SK-N-MC (cell line): ENCODE data around the gene MEIKIN.
"Not testable (repeated sequence)": the region's sequence is repeated elsewhere in the genome, so short reads cannot be mapped to it uniquely, and the experiment has no call there.

ENCODE experiments used
- DNase-seq: peaks from one replicate; pipeline ENCODE4 v3.0.0-alpha.2; 2011; ENCODE audit warnings: low read depth, low spot score
- H3K27ac ChIP-seq: fragments of 200-600 bp; sonication (generic); 2 replicates; pipeline ENCODE4 v1.5.1; 2016; ENCODE audit warnings: mixed run types
- H3K36me3 ChIP-seq: fragments of 200-600 bp; sonication (generic); 2 replicates; pipeline ENCODE4 v1.6.1; 2017; ENCODE audit warnings: antibody characterized with exemption, low read length, mixed read lengths; ENCODE audit not compliant: insufficient read depth
- H3K4me3 ChIP-seq: fragments of 200-600 bp; sonication (generic); 2 replicates; pipeline ENCODE4 v1.5.1; 2016
- H3K9ac ChIP-seq: fragments of 200-600 bp; sonication (generic); 2 replicates; pipeline ENCODE4 v1.8.0; 2017; ENCODE audit warnings: mixed run types, mixed read lengths; ENCODE audit not compliant: insufficient read length
- H3K9me3 ChIP-seq: fragments of 200-600 bp; sonication (generic); 2 replicates; pipeline ENCODE4 v1.6.1; 2017; ENCODE audit warnings: low read depth, mild to moderate bottlenecking, antibody characterized with exemption, low read length, moderate library complexity, mixed read lengths
- EZH2 ChIP-seq: fragments of 200-600 bp; sonication (generic); IDR thresholded peaks from one replicate; pipeline ENCODE4 v1.6.1; 2017; ENCODE audit warnings: antibody characterized with exemption
- FOXP2 ChIP-seq: optimal IDR thresholded peaks from 2 replicates; pipeline ENCODE3; 2011; ENCODE audit warnings: mild to moderate bottlenecking, moderate library complexity; ENCODE audit not compliant: insufficient read depth; ENCODE audit errors: extremely low read length, control extremely low read depth
- POLR2AphosphoS5 ChIP-seq: IDR thresholded peaks from 2 replicates; pipeline ENCODE4 v1.6.1; 2012; ENCODE audit warnings: mild to moderate bottlenecking, low read depth, low read length, borderline replicate concordance

Gene MEIKIN

GRCh38 chr5:131848662-131849061 lies 96.8 kb downstream of the MEIKIN start:
- TF ChIP-seq EZH2 (no peak), POLR2AphosphoS5 (no peak), FOXP2 (no peak)
- no peak overlapping the region for H3K27ac ChIP-seq

GRCh38 chr5:131846536-131846935 lies 98.9 kb downstream of the MEIKIN start:
- Histone ChIP-seq H3K9ac (no peak overlapping the region), H3K4me3 (no peak overlapping the region), H3K36me3 (no peaks in the 10 kb centered on the region), H3K27ac (no peak overlapping the region), H3K9me3 (no peaks in the 10 kb centered on the region)
- DNase-seq, result no peak
- TF ChIP-seq FOXP2 (no peak), EZH2 (no peak), POLR2AphosphoS5 (no peak)

More at GRCh38 chr5:131848662-131849061, 96.8 kb downstream of the MEIKIN start:
- Histone ChIP-seq H3K4me3 (no peak overlapping the region), H3K9me3 (no peaks in the 10 kb centered on the region), H3K9ac (no peak overlapping the region), H3K36me3 (no peaks in the 10 kb centered on the region)
- DNase-seq, result no peak

- no peak for DNase-seq
- Histone ChIP-seq H3K9me3 (no peaks in the 10 kb centered on the region), H3K27ac (no peak overlapping the region), H3K36me3 (no peaks in the 10 kb centered on the region), H3K4me3 (no peak overlapping the region), H3K9ac (no peak overlapping the region)
- TF ChIP-seq EZH2 (no peak), POLR2AphosphoS5 (no peak), FOXP2 (no peak)
Measured at GRCh38 chr5:131845828-131846227, 99.6 kb downstream of the MEIKIN start.

- H3K4me3 ChIP-seq, H3K36me3 ChIP-seq, H3K27ac ChIP-seq, H3K9ac ChIP-seq, H3K9me3 ChIP-seq, DNase-seq: not testable (repeated sequence)
Measured at GRCh38 chr5:131842971-131843370, 102.5 kb downstream of the MEIKIN start.

GRCh38 chr5:131832702-131833101 lies 112.8 kb downstream of the MEIKIN start:
- H3K9me3 ChIP-seq, H3K36me3 ChIP-seq, H3K27ac ChIP-seq, DNase-seq, H3K9ac ChIP-seq, H3K4me3 ChIP-seq: not testable (repeated sequence)

GRCh38 chr5:131825404-131826013 lies 120.0 kb downstream of the MEIKIN start:
- Histone ChIP-seq H3K36me3 (no peaks in the 10 kb centered on the region), H3K9ac (no peak overlapping the region), H3K27ac (no peak overlapping the region), H3K9me3 (no peaks in the 10 kb centered on the region), H3K4me3 (no peak overlapping the region)
- TF ChIP-seq POLR2AphosphoS5 (no peak), FOXP2 (no peak), EZH2 (no peak)
- DNase-seq, result no peak

GRCh38 chr5:131824631-131825030 lies 120.8 kb downstream of the MEIKIN start:
- no peak for TF ChIP-seq FOXP2
- TF ChIP-seq POLR2AphosphoS5, result no peak
- TF ChIP-seq EZH2, result no peak
- Histone ChIP-seq H3K9me3 (no peaks in the 10 kb centered on the region), H3K4me3 (no peak overlapping the region), H3K9ac (no peak overlapping the region), H3K27ac (no peak overlapping the region), H3K36me3 (no peaks in the 10 kb centered on the region)
- DNase-seq, result no peak

- Histone ChIP-seq H3K9ac (no peak overlapping the region), H3K4me3 (no peak overlapping the region), H3K9me3 (no peaks in the 10 kb centered on the region), H3K27ac (no peak overlapping the region), H3K36me3 (no peaks in the 10 kb centered on the region)
- no peak for TF ChIP-seq POLR2AphosphoS5
- TF ChIP-seq EZH2, result no peak
- TF ChIP-seq FOXP2, result no peak
- no peak for DNase-seq
Measured at GRCh38 chr5:131821221-131821620, 124.2 kb downstream of the MEIKIN start.

GRCh38 chr5:131818001-131818724 lies 127.3 kb downstream of the MEIKIN start:
- H3K27ac ChIP-seq, result no peak overlapping the region
- TF ChIP-seq POLR2AphosphoS5 (no peak), FOXP2 (no peak), EZH2 (no peak)
- no peak overlapping the region for H3K9ac ChIP-seq
- no peaks in the 10 kb centered on the region for H3K9me3 ChIP-seq
- H3K36me3 ChIP-seq, result no peaks in the 10 kb centered on the region
- H3K4me3 ChIP-seq, result no peak overlapping the region
- no peak for DNase-seq
